Neural progenitor cell (in vitro differentiated cells): ENCODE results near the gene FCSK. TPM values are rescaled to one million over a fixed set of nuclear protein-coding genes. Genes with fewer than 3 reads are reported as not detected.

Experiments
- DNase-seq: peaks from one replicate; pipeline ENCODE4 v3.0.0-alpha.2; 2016; ENCODE audit warnings: low spot score
- H2AFZ ChIP-seq: fragments of 200-600 bp; sonication (generic); replicated peaks from 2 replicates; pipeline ENCODE4 v1.6.1; 2016; ENCODE audit warnings: antibody characterized with exemption
- H3F3A ChIP-seq: fragments of 200-600 bp; sonication (generic); 2 replicates; pipeline ENCODE4 v1.6.1; 2016; ENCODE audit warnings: antibody characterized with exemption, low read depth
- H3K27ac ChIP-seq: fragments of 200-600 bp; sonication (generic); 2 replicates; pipeline ENCODE4 v1.5.1; 2016; ENCODE audit warnings: mild to moderate bottlenecking
- H3K27me3 ChIP-seq: fragments of 200-600 bp; sonication (generic); 2 replicates; pipeline ENCODE4 v1.6.1; 2016; ENCODE audit warnings: mild to moderate bottlenecking, moderate library complexity
- H3K36me3 ChIP-seq: fragments of 200-600 bp; sonication (generic); 2 replicates; pipeline ENCODE4 v1.5.1; 2016
- H3K4me1 ChIP-seq: fragments of 200-600 bp; sonication (generic); 2 replicates; pipeline ENCODE4 v1.6.1; 2016; ENCODE audit warnings: mixed run types
- H3K4me2 ChIP-seq: fragments of 200-600 bp; sonication (generic); 2 replicates; pipeline ENCODE4 v1.6.1; 2016
- H3K4me3 ChIP-seq: fragments of 200-600 bp; sonication (generic); 2 replicates; pipeline ENCODE4 v1.5.1; 2016
- H3K79me2 ChIP-seq: fragments of 200-600 bp; sonication (generic); 2 replicates; pipeline ENCODE4 v1.6.1; 2016; ENCODE audit warnings: low read depth
- H3K9ac ChIP-seq: fragments of 200-600 bp; sonication (generic); 2 replicates; pipeline ENCODE4 v1.6.1; 2016
- H3K9me3 ChIP-seq: fragments of 200-600 bp; sonication (generic); 2 replicates; pipeline ENCODE4 v1.5.1; 2016; ENCODE audit warnings: low read depth
- H4K20me1 ChIP-seq: fragments of 200-600 bp; sonication (generic); 2 replicates; pipeline ENCODE4 v1.6.1; 2016; ENCODE audit warnings: low read depth
- H3K27ac Mint-ChIP-seq: 3 replicates; pipeline ENCODE4 v1.8.0; 2021; ENCODE audit warnings: mixed read lengths
- H3K27me3 Mint-ChIP-seq: 2 replicates; pipeline ENCODE4 v1.8.0; 2022; ENCODE audit warnings: low read depth, mild to moderate bottlenecking, inconsistent platforms, moderate library complexity, mixed read lengths; ENCODE audit not compliant: insufficient read depth
- H3K36me3 Mint-ChIP-seq: 3 replicates; pipeline ENCODE4 v1.8.0; 2021; ENCODE audit warnings: mixed read lengths
- H3K4me1 Mint-ChIP-seq: 3 replicates; pipeline ENCODE4 v1.8.0; 2021; ENCODE audit warnings: mixed read lengths
- H3K4me3 Mint-ChIP-seq: 3 replicates; pipeline ENCODE4 v1.8.0; 2021; ENCODE audit warnings: mild to moderate bottlenecking, moderate library complexity, mixed read lengths
- H3K9me3 Mint-ChIP-seq: 3 replicates; pipeline ENCODE4 v1.8.0; 2020; ENCODE audit warnings: mixed read lengths
- CTCF ChIP-seq: fragments of 200-600 bp; sonication (generic); IDR thresholded peaks from 2 replicates; pipeline ENCODE4 v1.5.1; 2017; ENCODE audit warnings: antibody characterized with exemption, mild to moderate bottlenecking
- EZH2 ChIP-seq: fragments of 200-600 bp; sonication (generic); IDR thresholded peaks from 2 replicates; pipeline ENCODE4 v1.6.1; 2017; ENCODE audit warnings: antibody characterized with exemption, mild to moderate bottlenecking, moderate library complexity
- EZH2phosphoT487 ChIP-seq: fragments of 200-600 bp; sonication (generic); IDR thresholded peaks from 2 replicates; pipeline ENCODE4 v1.6.1; 2017; ENCODE audit warnings: antibody characterized with exemption
- total RNA-seq: library from RNA; depleted of rRNA; stranded (reverse); fragments of >200 nt; gene quantifications from 2 replicates; pipeline ENCODE4 v1.2.3, GENCODE V29; 2015; ENCODE audit warnings: low replicate concordance

Gene FCSK
- total RNA-seq, 1 donor from 2014 or later: 11.0 TPM

GRCh38 chr16:70496513-70496912 is 42.1 kb downstream of the FCSK start:
- Histone ChIP-seq H3K4me1 (peaks cover 6% of the 10 kb centered on the region), H3K9me3 (no peaks in the 10 kb centered on the region), H3K4me3 (no peak overlapping the region), H3K36me3 (peaks cover 9% of the 10 kb centered on the region), H4K20me1 (no peaks in the 10 kb centered on the region), H3K27ac (no peak overlapping the region), H3K27me3 (no peaks in the 10 kb centered on the region), H3K79me2 (no peaks in the 10 kb centered on the region), H3K9ac (no peak overlapping the region), H3F3A (peaks cover 11% of the 10 kb centered on the region), H3K4me2 (no peak overlapping the region), H2AFZ (no peak overlapping the region)
- no peaks in the 10 kb centered on the region for H3K9me3 Mint-ChIP-seq
- H3K4me3 Mint-ChIP-seq: no peak overlapping the region
- no peak for DNase-seq
- H3K27me3 Mint-ChIP-seq: no peaks in the 10 kb centered on the region
- H3K27ac Mint-ChIP-seq: no peak overlapping the region
- peaks cover 17% of the 10 kb centered on the region for H3K36me3 Mint-ChIP-seq
- no peak for TF ChIP-seq EZH2
- no peak for TF ChIP-seq CTCF
- TF ChIP-seq EZH2phosphoT487: no peak
- H3K4me1 Mint-ChIP-seq: no peaks in the 10 kb centered on the region

GRCh38 chr16:70508752-70509151 is 54.4 kb downstream of the FCSK start:
- no peaks in the 10 kb centered on the region for H3K9me3 Mint-ChIP-seq
- no peak for DNase-seq
- peaks cover 2% of the 10 kb centered on the region for H3K27me3 Mint-ChIP-seq
- H3K27ac Mint-ChIP-seq: no peak overlapping the region
- peaks cover 18% of the 10 kb centered on the region for H3K36me3 Mint-ChIP-seq
- H3K4me3 Mint-ChIP-seq: no peak overlapping the region
- Histone ChIP-seq H3K4me1 (no peaks in the 10 kb centered on the region), H3K9me3 (no peaks in the 10 kb centered on the region), H3K9ac (no peak overlapping the region), H3K4me3 (no peak overlapping the region), H3K79me2 (no peaks in the 10 kb centered on the region), H3K27ac (no peak overlapping the region), H3K36me3 (no peaks in the 10 kb centered on the region), H2AFZ (no peak overlapping the region), H4K20me1 (no peaks in the 10 kb centered on the region), H3K4me2 (no peak overlapping the region), H3K27me3 (no peaks in the 10 kb centered on the region), H3F3A (no peaks in the 10 kb centered on the region)
- TF ChIP-seq EZH2phosphoT487 (no peak), EZH2 (no peak), CTCF (peak; percentile 15)
- H3K4me1 Mint-ChIP-seq: no peaks in the 10 kb centered on the region

- no peak overlapping the region for H3K9ac ChIP-seq
- H4K20me1 ChIP-seq: no peaks in the 10 kb centered on the region
- H2AFZ ChIP-seq: no peak overlapping the region
- H3K4me2 ChIP-seq: no peak overlapping the region
- H3K4me3 Mint-ChIP-seq: no peak overlapping the region
- TF ChIP-seq CTCF: no peak
- TF ChIP-seq EZH2: no peak
- no peak for TF ChIP-seq EZH2phosphoT487
- no peak overlapping the region for H3K27ac ChIP-seq
- peaks cover 21% of the 10 kb centered on the region for H3K36me3 Mint-ChIP-seq
- no peaks in the 10 kb centered on the region for H3K79me2 ChIP-seq
- no peak overlapping the region for H3K4me3 ChIP-seq
- H3K27me3 ChIP-seq: no peaks in the 10 kb centered on the region
- no peaks in the 10 kb centered on the region for H3K36me3 ChIP-seq
- H3K27me3 Mint-ChIP-seq: peaks cover 2% of the 10 kb centered on the region
- no peaks in the 10 kb centered on the region for H3K4me1 Mint-ChIP-seq
- no peak overlapping the region for H3K27ac Mint-ChIP-seq
- H3K4me1 ChIP-seq: no peaks in the 10 kb centered on the region
- no peaks in the 10 kb centered on the region for H3K9me3 ChIP-seq
- no peaks in the 10 kb centered on the region for H3F3A ChIP-seq
- H3K9me3 Mint-ChIP-seq: no peaks in the 10 kb centered on the region
- no peak for DNase-seq
Measured at GRCh38 chr16:70510216-70510615, 55.8 kb downstream of the FCSK start.

GRCh38 chr16:70511833-70512232 is 57.4 kb downstream of the FCSK start:
- Mint-ChIP-seq H3K9me3 (no peaks in the 10 kb centered on the region), H3K27ac (no peak overlapping the region), H3K27me3 (peaks cover 2% of the 10 kb centered on the region), H3K4me3 (no peak overlapping the region), H3K36me3 (peaks cover 25% of the 10 kb centered on the region), H3K4me1 (no peaks in the 10 kb centered on the region)
- TF ChIP-seq EZH2 (no peak), EZH2phosphoT487 (no peak), CTCF (no peak)
- H3K27ac ChIP-seq: no peak overlapping the region
- no peaks in the 10 kb centered on the region for H3K36me3 ChIP-seq
- H2AFZ ChIP-seq: no peak overlapping the region
- H3K9ac ChIP-seq: no peak overlapping the region
- no peak overlapping the region for H3K4me2 ChIP-seq
- no peaks in the 10 kb centered on the region for H3F3A ChIP-seq
- no peaks in the 10 kb centered on the region for H3K9me3 ChIP-seq
- no peaks in the 10 kb centered on the region for H3K79me2 ChIP-seq
- H3K4me1 ChIP-seq: no peaks in the 10 kb centered on the region
- no peaks in the 10 kb centered on the region for H3K27me3 ChIP-seq
- H4K20me1 ChIP-seq: no peaks in the 10 kb centered on the region
- DNase-seq: no peak
- H3K4me3 ChIP-seq: no peak overlapping the region
